Common myeloid progenitor, CD34-positive (primary cell): Measurements from ENCODE around the gene MDM4.

Experiments used
- CTCF ChIA-PET: fragments of 350-600 bp; sonication (Branson Sonifier 250); formaldehyde crosslinking; loops from one replicate; lab custom pipeline; 2021; ENCODE audit warnings: antibody characterized with exemption; lab: Charles Lee
- POLR2A ChIA-PET: fragments of 350-600 bp; sonication (Branson Sonifier 250); formaldehyde crosslinking; loops from one replicate; lab custom pipeline; 2021; ENCODE audit warnings: antibody characterized with exemption; lab: Charles Lee
- DNase-seq, 3 donors: peaks; one replicate each; pipeline versions ENCODE4 v3.0.0 to v3.0.0-alpha.2; 2013
- H3K27ac ChIP-seq, 2 experiments: 1 replicate in 1 of 2; 2 replicates in 1 of 2; pipeline ENCODE4 v1.7.0; 2013; ENCODE audit warnings: inconsistent platforms in 2 of 2, low read length in 2 of 2, mild to moderate bottlenecking in 2 of 2, low read depth in 1 of 2, moderate library complexity in 1 of 2; ENCODE audit not compliant: severe bottlenecking in 2 of 2, insufficient read depth in 1 of 2, poor library complexity in 1 of 2
- H3K27me3 ChIP-seq, 5 experiments: replicated peaks in 2 of 5; 1 replicate in 3 of 5; 2 replicates in 2 of 5; pipeline versions ENCODE4 v1.6.1 to v1.7.0; 2013; ENCODE audit warnings: low read length in 4 of 5, mild to moderate bottlenecking in 2 of 5, moderate library complexity in 2 of 5, inconsistent platforms in 1 of 5; ENCODE audit not compliant: insufficient read depth in 5 of 5, control insufficient read depth in 4 of 5
- H3K36me3 ChIP-seq, 4 experiments: 1 replicate in 2 of 4; 2 replicates in 2 of 4; pipeline versions ENCODE4 v1.6.1 to v1.7.0; 2013; ENCODE audit warnings: low read length in 3 of 4, control low read depth in 1 of 4, mild to moderate bottlenecking in 1 of 4; ENCODE audit not compliant: control insufficient read depth in 4 of 4, insufficient read depth in 4 of 4
- H3K4me1 ChIP-seq, 4 experiments: 1 replicate in 3 of 4; 2 replicates in 1 of 4; pipeline versions ENCODE4 v1.6.1 to v1.7.1; 2013; ENCODE audit warnings: low read length in 3 of 4, mild to moderate bottlenecking in 3 of 4, control low read depth in 1 of 4, inconsistent platforms in 1 of 4, moderate library complexity in 1 of 4; ENCODE audit not compliant: control insufficient read depth in 4 of 4, insufficient read depth in 4 of 4; ENCODE audit errors: control extremely low read depth in 1 of 4
- H3K4me3 ChIP-seq, 7 experiments: 1 replicate in 4 of 7; 2 replicates in 3 of 7; pipeline versions ENCODE4 v1.5.1 to v1.7.0; 2013; ENCODE audit warnings: mild to moderate bottlenecking in 7 of 7, low read length in 6 of 7, moderate library complexity in 6 of 7, inconsistent platforms in 2 of 7, low read depth in 2 of 7, control low read depth in 1 of 7; ENCODE audit not compliant: insufficient read depth in 4 of 7, control insufficient read depth in 1 of 7; ENCODE audit errors: extremely low read depth in 1 of 7
- H3K9me3 ChIP-seq, 5 experiments: 1 replicate in 4 of 5; 2 replicates in 1 of 5; pipeline versions ENCODE4 v1.6.1 to v1.7.1; 2013; ENCODE audit warnings: low read length in 4 of 5, mild to moderate bottlenecking in 2 of 5, inconsistent platforms in 1 of 5, low read depth in 1 of 5, moderate library complexity in 1 of 5; ENCODE audit not compliant: control insufficient read depth in 4 of 5, insufficient read depth in 2 of 5; ENCODE audit errors: control extremely low read depth in 1 of 5
- WGBS: methylation state at CpG from one replicate; pipeline ENCODE4 v1.1.5; 2013; ENCODE audit not compliant: insufficient coverage; 5-methylcytosine and 5-hydroxymethylcytosine counted together

Gene MDM4

GRCh38 chr1:204498981-204499380 lies 17.2 kb upstream of the MDM4 start:
- 100% methylated on average over 1 of the region's 3 CpGs for WGBS
- Histone ChIP-seq H3K27me3 (no peaks in the 10 kb centered on the region), H3K27ac (no peak overlapping the region), H3K9me3 (no peaks in the 10 kb centered on the region), H3K4me1 (peaks cover 0 to 42% (median 25%) of the 10 kb centered on the region in 4 experiments), H3K36me3 (no peaks in the 10 kb centered on the region), H3K4me3 (no peak overlapping the region)
- ChIA-PET POLR2A (no interaction called here), CTCF (interaction anchor here (1.0 to 20.1 kb wide), 9 partner anchors 8 to 57 kb away, joined by 3 to 916 read pairs (median 9); no protein-coding TSS in a partner anchor)
- DNase-seq = no peak

- CTCF ChIA-PET = interaction anchor here (1.2 to 20.1 kb wide), 10 partner anchors 8 to 82 kb away, joined by 4 to 916 read pairs (median 8); no protein-coding TSS in a partner anchor
Measured at GRCh38 chr1:204499511-204500468, 16.4 kb upstream of the MDM4 start.

GRCh38 chr1:204502241-204502640 lies 14.0 kb upstream of the MDM4 start:
- Histone ChIP-seq H3K4me3 (no peak overlapping the region), H3K36me3 (no peaks in the 10 kb centered on the region), H3K4me1 (peaks cover 3 to 33% (median 13%) of the 10 kb centered on the region in 4 experiments), H3K27ac (no peak overlapping the region), H3K27me3 (no peaks in the 10 kb centered on the region), H3K9me3 (no peaks in the 10 kb centered on the region)
- POLR2A ChIA-PET = no interaction called here
- 97% methylated on average over 5 of the region's 6 CpGs for WGBS
- CTCF ChIA-PET = interaction anchor here (0.6 to 20.1 kb wide), 11 partner anchors 9 to 103 kb away, joined by 3 to 916 read pairs (median 11); partner anchors contain the start of gene PIK3C2B
- DNase-seq = no peak

More at GRCh38 chr1:204499511-204500468, 16.4 kb upstream of the MDM4 start:
- Histone ChIP-seq H3K4me3 (no peak overlapping the region), H3K27ac (no peak overlapping the region), H3K27me3 (no peaks in the 10 kb centered on the region), H3K9me3 (no peaks in the 10 kb centered on the region), H3K36me3 (no peaks in the 10 kb centered on the region), H3K4me1 (peaks cover 0 to 41% (median 21%) of the 10 kb centered on the region in 4 experiments)
- WGBS = 95% methylated on average over 7 of the region's 7 CpGs
- DNase-seq = no peak
- POLR2A ChIA-PET = interaction anchor here (0.7 kb wide), 1 partner anchor 73 kb away, joined by 4 read pairs; no protein-coding TSS in a partner anchor

GRCh38 chr1:204503122-204503912 lies 12.9 kb upstream of the MDM4 start:
- Histone ChIP-seq H3K9me3 (no peaks in the 10 kb centered on the region), H3K27me3 (no peaks in the 10 kb centered on the region), H3K36me3 (no peaks in the 10 kb centered on the region), H3K4me3 (no peak overlapping the region), H3K4me1 (peaks cover 3 to 35% (median 15%) of the 10 kb centered on the region in 4 experiments), H3K27ac (no peak overlapping the region)
- CTCF ChIA-PET = interaction anchor here (0.6 to 20.1 kb wide), 22 partner anchors 10 to 304 kb away, joined by 3 to 916 read pairs (median 4); partner anchors contain the start of genes MDM4 and PIK3C2B
- POLR2A ChIA-PET = interaction anchor here (1.0 to 1.2 kb wide), 2 partner anchors 9 to 57 kb away, joined by 3 to 4 read pairs; partner anchors contain the start of gene PIK3C2B
- WGBS = 0% methylated on average over 3 of the region's 7 CpGs
- DNase-seq = peak; percentile 77 to 91 (median 84)

- no peaks in the 10 kb centered on the region for H3K9me3 ChIP-seq
- ChIA-PET CTCF (interaction anchor here (0.6 to 20.1 kb wide), 18 partner anchors 10 to 303 kb away, joined by 3 to 916 read pairs (median 4); partner anchors contain the start of gene PIK3C2B), POLR2A (no interaction called here)
- H3K27ac ChIP-seq = no peak overlapping the region
- no peak for DNase-seq
- H3K27me3 ChIP-seq = no peaks in the 10 kb centered on the region
- no peak overlapping the region for H3K4me3 ChIP-seq
- no CpG with 5 or more reads among the region's 4 CpGs for WGBS
- peaks cover 3 to 38% (median 14%) of the 10 kb centered on the region in 4 experiments for H3K4me1 ChIP-seq
- H3K36me3 ChIP-seq = no peaks in the 10 kb centered on the region
Measured at GRCh38 chr1:204503913-204504519, 12.2 kb upstream of the MDM4 start.

- peak in 2 of 3 donors; percentile 33 to 55 for DNase-seq
- WGBS = 0% methylated on average over 4 of the region's 4 CpGs
- CTCF ChIA-PET = interaction anchor here (1.0 to 20.1 kb wide), 11 partner anchors 8 to 301 kb away, joined by 3 to 916 read pairs (median 10); partner anchors contain the start of genes MDM4 and PIK3C2B
Measured at GRCh38 chr1:204505674-204506200, 10.5 kb upstream of the MDM4 start.

More at GRCh38 chr1:204505674-204506200, 10.5 kb upstream of the MDM4 start:
- H3K27ac ChIP-seq = peak overlapping the region; percentile 50 to 99
- H3K4me3 ChIP-seq = peak overlapping the region; percentile 65 to 95 (median 71)
- peaks cover 3 to 34% (median 14%) of the 10 kb centered on the region in 4 experiments for H3K4me1 ChIP-seq
- H3K9me3 ChIP-seq = no peaks in the 10 kb centered on the region
- no peaks in the 10 kb centered on the region for H3K36me3 ChIP-seq
- POLR2A ChIA-PET = interaction anchor here (1.0 to 3.1 kb wide), 4 partner anchors 11 to 45 kb away, joined by 3 to 21 read pairs (median 6); partner anchors contain the start of genes MDM4 and PIK3C2B
- no peaks in the 10 kb centered on the region for H3K27me3 ChIP-seq
